ENCODE measurements around the gene ETV1.

ETV1 gene

DNA sequence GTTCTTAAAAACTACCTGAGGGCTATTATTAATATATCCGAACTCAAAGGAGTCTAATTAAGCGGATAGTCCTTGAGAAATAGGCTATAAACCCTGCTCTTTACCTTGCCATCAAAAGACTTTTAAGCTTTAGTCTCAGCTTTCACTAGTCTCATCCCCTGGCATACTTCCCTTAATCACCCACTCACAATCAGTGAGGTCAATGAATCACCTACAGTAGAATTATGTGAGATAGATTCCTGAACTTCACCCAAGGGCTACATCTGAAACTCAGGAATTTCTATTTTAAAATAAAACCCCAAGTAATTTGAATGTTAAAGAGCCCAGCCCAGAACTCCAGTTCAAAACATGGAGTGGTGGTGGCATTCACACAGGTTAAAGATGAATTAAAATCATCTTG, 108.7 kb downstream of the ETV1 start:
- no peak for DNase-seq (ENCODE audit: low read depth, low spot score)

DNA sequence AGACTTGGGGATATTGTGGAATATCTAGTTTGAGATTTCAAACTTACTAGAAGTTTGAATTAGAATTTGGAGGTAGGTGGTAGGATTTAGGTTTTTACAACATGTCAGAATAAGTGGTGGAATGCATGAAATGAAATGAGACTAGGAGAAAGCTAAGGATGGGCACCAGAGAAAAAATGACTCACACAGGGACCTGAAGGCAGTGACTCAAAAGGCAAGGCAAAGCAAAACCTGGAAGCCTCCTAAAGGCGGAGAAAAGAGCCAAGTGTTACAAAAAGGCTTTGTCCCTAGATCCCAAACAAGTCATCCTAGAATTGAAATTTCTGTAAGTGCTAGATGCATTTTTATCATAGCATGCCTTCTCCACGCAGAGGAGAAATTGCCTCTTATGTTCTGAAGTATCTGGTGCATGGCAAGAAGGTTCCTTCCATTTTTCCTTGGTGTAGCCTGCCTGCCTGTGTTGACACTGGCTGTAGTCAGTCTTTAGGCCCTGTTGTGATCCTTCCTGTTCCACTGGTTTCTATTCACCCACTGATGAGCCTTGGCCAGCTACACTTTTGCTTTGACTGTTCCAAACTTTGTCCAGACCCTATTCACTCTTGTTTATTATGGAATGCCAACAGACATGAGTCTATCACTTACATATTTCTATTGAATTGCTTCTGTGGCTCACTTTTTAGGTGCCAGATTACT, 109.3 kb downstream of the ETV1 start:
- no peak for DNase-seq (ENCODE audit: low read depth, low spot score)

DNA sequence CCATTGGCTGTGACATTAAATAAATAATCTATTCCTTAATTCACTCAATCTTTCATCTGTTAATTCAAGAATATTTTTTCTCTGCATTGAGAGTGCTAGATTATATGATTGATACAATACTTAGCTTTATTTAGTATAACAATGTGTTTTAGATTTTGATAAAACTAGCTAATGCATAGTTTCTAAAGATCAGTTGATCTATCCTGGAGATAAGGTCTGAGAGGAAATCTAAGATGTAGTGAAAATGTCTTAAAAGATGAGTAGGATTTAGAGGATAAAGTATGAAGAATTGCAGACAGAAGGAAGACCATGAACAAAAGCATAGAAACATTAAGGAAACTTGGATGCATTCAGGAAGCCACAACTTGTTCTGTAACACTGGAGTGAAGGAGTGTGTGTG, 110.3 kb downstream of the ETV1 start:
- DNase-seq (ENCODE audit: low read depth, low spot score): no peak

DNA sequence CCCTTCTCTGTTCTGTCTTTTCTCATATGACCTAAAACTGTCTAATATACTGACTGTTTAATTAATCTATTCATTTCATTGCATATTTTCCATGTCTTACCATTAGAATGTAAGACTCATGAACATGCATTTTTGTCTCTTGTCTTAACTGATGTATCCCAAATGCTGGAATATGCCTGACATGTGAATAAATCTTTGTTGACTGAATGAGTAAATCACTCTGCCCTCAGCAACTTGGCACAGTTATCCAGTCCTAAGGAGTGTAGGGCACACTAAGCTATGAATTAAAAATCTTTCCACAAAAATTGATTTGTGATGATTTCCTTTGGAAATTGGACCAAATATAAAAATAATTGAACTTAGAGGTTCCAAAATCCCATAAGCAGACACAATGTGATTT, 111.3 kb downstream of the ETV1 start:
- no peak for DNase-seq (ENCODE audit: low read depth, low spot score)

DNA sequence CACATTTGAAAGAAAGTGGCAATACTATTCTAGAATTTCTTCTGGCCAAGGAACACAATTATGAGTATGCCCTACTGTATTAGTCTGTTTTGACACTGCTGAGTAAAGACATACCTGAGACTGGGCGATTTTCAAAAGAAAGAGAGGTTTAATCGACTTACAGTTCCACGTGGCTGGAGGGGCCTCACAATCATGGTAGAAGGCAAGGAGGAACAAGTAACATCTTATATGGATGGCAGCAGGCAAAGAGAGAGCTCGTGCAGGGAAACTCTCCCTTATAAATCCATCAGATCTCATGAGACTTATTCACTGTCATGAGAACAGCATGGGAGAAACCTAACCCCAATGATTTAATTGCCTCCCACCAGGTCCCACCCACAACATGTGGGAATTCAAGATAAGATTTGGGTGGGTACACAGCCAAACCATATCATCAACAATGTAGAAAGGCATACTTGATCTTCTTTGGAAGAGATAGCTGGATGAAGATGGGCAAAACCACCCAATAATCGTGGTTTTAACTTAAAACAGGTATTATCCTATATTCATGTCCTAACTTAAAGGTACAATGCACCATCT, 113.9 kb downstream of the ETV1 start:
- DNase-seq (ENCODE audit: low read depth, low spot score): no peak

DNA sequence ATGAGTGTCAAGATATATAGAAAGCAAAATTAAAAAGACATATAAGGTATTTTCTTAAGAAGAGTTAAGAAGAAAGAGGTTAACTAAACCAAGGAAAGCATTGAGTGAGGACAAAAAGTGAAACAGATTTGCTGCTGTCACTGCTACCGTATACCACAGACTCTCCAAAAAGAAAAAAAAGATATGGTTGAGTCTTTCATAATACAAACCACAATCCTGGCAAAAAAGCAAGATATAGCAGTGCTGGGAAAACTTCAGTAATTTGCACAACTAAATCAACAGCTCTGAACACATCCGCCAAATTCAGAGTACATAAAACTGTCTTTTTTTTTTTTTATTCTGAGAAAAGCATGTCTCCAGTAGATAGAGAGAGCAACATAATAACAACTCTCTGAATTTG, 114.7 kb downstream of the ETV1 start:
- no peak for DNase-seq (ENCODE audit: low read depth, low spot score)

DNA sequence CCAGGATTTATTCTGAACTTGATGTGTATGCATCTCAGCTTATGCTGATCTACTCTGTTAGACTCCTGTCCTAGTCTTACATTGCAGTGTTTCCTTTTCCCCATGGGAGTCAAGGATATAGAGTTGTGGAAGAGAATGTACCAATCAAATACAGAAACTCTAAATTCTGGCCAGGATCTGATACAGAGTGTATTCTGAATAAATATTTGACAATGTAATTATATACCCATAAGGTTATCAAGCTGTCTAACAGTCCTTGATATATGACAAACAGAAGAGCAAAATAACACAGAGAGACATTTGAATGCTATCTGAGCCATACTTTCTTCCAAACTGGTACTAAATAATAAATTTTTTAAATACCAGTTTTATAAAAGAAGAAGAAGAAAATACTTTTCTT, 116.8 kb downstream of the ETV1 start:
- DNase-seq (ENCODE audit: low read depth, low spot score): no peak

DNA sequence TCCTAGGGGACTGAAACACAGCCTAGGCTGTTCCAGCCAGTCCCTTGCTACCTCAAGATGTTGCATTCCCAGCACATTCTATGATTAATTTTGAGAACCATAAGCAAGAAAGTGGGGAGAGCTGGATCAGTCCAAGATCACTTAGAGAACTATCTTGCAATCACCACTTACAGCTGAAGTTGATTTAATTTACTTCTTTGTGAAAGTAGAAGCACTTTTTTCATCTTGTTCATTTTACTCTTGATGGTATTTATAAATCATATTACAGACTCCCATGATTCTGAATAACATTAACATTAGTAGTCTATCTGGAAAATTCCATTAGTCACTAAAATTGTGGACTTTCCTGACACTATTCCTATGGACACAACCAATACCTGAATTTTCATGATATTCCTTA, 118.5 kb downstream of the ETV1 start:
- no peak for DNase-seq (ENCODE audit: low read depth, low spot score)

DNA sequence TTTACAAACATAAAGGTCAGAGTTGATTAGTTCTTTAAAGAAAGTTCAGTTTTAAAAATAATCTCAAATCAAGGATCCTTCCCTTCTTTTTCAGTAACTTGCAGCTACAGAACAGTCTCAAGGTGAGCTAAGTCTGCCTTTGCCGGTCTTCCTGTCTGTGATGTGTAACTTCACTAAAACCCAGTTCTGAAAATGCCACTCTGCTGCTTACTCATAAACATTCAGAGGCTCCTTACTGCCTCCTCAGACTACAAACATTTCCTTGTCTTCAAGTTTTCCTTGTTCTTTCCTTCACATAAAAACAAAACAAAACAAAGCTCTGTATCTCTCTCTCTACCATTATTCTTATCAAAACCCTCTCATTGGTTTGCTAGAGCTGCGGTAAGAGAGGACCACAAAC, 128.7 kb downstream of the ETV1 start:
- DNase-seq (ENCODE audit: low read depth, low spot score): no peak

DNA sequence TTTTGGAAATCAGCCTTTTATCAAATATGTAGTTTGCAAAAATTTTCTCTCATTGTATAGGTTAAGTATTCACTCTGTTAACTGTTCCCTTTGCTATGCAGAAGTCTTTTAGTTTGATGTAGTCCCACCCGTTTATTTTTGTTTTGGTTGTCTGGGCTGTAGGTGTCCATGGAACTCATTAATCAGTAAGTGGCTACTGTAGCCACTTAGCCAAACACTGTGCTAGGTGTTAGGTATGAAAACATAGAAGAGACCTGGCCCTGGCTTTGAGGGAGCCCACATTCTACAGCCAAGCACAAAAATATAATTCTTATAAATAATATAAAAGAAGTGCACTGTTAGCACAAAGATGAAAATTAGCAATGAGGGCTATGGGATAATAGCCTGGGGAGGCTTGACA, 133.5 kb downstream of the ETV1 start:
- DNase-seq (ENCODE audit: low read depth, low spot score): no peak

DNA sequence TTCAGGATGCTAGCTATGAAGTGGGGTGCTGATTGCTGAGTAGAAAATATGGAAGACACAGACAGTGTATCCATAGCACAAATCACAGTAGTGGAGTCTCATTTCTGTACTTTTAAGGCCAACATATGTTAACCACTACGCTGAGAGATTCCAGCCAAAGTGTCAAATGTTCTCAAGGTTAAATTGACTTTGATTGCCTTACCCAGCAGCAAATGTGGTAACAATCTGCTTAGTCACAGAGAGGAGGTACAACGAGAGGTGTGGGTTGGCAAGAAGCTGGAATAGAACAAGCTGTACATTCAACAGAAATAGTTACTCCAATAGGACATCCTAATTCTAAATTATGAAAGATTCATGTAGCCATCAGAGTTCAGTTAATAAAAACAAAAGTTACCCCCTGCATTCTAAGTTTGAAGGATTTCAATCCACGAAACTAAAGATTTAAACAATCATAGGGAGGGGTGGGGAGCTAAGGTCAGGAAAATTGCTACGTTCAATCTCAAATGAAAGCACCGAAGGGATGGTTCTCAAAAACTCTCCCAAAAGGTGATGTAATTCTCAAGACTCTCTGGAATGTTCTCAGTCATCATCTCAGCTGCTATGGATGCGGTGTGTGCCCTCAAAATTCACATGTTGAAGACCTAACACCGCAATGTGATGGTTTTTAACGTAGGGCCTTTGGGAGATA, 137.0 kb downstream of the ETV1 start:
- no peak for DNase-seq (ENCODE audit: low read depth, low spot score)

DNA sequence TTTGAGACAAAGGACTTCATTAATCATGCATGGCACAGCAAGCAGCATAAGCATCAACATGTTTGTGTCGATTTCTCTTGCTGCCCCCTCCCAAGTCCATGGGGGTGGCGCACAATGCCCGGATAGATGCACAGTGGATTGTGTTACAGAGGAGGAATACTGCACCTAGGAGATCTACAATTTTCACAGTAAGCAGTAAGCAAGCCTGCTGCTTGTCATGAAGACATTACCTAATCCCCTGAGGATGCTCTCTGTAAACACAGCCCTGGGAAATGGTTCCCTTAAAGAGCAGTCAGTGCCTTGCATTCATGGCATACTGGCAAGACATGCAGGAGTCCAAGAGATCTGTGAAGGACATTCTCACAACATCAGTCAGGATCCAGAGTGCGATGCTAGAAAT, 137.7 kb downstream of the ETV1 start:
- DNase-seq (ENCODE audit: low read depth, low spot score): no peak

DNA sequence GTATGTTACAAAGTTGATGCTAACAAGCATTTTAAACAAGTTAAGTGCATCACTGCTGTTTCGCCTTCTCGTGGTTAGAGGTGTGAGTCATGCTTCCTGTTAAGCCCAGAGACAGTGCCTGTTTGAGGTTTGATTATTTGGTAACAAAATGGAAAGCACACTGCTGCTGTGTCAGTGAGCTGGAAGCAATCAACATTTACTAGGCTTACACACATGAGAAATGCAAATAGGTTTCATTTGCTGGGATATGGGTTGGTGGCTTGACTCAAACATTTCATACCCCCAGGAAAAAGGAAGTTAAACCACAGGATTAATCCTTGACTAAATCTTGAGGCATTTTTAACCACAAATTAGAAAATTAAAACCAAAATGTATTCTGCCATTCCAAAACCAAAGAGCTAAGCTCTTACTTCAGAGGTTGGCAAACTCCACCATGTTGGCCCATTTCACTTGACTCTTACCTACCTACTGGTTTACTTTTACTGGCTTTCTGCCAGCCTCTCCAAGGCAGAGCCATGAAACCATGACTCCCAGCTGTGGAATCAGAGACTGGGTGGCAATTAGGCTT, 139.2 kb downstream of the ETV1 start:
- peak; percentile 73 for DNase-seq (ENCODE audit: low read depth, low spot score)

DNA sequence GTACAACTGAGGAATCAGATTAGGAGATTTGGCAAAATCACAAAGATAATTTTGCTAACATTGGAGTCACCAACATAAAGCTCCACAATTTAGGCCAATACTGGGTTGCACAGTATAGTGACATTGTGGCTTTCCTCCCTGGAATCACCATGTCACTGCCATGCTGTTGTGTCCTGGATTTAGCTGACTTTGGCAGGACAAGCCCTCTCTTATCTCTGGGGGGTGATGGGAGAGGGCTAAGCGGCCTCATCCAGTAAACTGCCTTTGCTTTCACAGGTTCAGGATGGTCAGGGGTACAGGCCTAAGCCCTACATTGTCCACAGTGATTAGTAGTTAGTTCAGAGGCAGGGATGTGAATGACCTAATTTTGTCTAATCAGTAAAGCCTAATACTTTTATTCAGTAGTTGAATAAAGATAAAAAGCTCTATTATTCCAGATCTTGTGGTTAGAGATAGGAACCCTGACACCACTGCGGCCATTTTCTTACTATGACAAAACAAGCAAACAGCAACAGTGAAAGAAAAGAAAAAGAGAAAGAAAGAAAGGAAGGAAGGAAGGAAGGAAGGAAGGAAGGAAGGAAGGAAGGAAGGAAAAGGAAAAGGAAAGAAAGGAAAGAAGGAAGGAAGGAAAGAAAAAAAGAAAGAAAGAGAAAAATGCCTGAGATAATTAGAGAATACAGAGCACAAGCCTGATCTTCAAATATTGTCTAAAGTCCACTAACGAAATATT, 140.1 kb downstream of the ETV1 start:
- no peak for DNase-seq (ENCODE audit: low read depth, low spot score)

DNA sequence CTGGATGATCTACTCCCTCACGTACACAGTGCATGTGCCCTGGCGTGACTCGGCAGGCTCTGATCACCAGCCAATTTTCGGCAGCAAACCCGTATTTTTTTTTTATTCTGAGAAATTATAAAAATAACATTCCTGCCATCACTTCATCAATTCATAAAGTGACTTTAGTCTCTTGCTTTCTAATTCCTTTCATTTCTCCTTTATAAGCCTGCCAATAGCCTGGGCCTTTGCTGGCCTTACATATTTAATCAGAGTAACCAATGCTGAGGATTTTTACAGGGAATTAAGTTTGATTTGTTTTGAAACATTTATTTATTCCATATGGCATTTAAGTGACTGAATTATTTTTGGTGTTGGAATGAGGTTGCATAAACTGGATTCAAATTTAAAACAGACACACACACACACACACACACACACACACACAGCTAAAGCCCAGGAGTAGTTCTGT, 140.8 kb downstream of the ETV1 start:
- no peak for DNase-seq (ENCODE audit: low read depth, low spot score)

DNA sequence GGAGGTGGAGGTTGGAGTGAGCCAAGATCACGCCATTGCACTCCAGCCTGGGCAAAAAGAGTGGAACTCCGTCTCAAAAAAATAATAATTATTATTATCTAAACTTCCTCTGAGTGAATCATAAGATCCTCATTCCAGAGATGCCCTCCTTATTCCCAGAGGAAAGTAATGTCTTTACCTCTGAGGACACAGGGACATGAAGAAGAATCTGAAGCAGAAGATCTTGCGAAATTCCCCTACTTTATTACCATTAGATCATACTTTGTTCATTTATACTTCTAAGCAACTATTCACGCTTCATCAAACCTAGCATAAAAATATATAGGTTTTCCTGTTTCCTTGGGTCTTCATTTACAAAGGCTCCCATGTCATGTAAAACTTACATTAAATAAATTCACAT, 143.1 kb downstream of the ETV1 start:
- DNase-seq (ENCODE audit: low read depth, low spot score): no peak

DNA sequence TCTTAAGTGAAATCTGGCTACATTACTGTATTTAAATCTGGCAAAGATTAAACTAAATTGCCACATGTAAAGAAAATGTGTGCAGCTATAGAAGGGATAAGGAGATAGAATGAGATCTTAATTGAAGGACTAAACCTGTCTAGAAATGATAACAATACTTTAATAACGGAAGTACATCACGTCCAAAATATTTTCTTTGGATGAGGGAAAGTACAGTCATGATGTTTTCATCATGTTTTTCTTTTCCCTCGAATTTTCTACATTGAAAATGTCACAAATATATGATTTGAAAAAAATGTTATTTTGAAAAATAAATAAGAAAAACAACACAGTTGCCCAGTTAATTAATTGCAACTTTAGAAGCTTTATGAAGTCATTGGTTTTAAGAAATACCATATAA, 143.9 kb downstream of the ETV1 start:
- DNase-seq (ENCODE audit: low read depth, low spot score): no peak

DNA sequence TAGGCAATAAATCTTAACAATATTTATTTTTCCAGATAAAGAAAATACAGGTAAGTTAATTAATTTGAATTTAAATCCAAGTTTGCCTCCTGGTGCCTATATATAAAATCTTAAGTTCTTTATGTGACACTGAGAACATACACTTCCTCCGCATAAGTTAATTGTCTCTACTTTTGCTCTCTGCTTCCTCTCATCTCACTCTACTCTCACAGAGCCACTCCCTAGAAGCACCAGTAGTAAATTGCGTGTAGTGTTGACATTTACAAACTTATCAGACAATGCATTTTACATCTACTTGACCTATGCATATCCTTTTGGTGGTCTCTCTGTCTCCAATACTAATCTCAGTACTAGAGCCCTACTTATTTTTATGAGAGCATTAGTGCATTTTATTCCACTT, 144.5 kb downstream of the ETV1 start:
- no peak for DNase-seq (ENCODE audit: low read depth, low spot score)

DNA sequence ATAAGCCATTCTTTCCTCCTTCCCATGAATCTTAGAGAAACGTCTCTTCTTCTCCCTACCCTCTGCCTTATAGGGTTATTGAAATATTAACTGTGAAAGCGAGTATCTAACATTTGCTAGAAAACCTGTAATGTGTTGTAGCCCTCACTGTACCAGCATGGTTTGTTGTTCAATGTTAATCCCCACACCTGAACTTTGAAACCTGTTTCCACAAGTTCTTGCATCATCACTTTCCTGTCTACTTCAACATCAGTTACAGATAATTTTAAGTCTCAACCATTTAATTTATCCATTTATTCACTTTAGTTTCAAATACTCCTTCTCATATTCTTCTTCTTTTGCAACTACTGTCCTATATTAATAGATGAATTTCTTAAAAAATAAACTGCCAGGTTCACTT, 148.2 kb downstream of the ETV1 start:
- no peak for DNase-seq (ENCODE audit: low read depth, low spot score)

Data from brain pericyte (primary cell).